MM.1S (cell line): ENCODE results near the gene SCUBE3.

Experiments
- EZH2 ChIP-seq: fragments of 300-600 bp; sonication (generic); optimal IDR thresholded peaks from 2 replicates; pipeline ENCODE3; 2017; ENCODE audit warnings: low read depth, mild to moderate bottlenecking, antibody characterized with exemption, low read length, mixed read lengths
- EZH2phosphoT487 ChIP-seq: fragments of 300-600 bp; sonication (generic); IDR thresholded peaks from 2 replicates; pipeline ENCODE4 v1.6.1; 2018; ENCODE audit warnings: antibody characterized with exemption, low read length

- TF ChIP-seq EZH2phosphoT487: no peak
- no peak for TF ChIP-seq EZH2
These were observed 23.7 kb downstream of the SCUBE3 start for GRCh38 chr6:35237476-35237875.
